Caco-2 (cell line): ENCODE measurements around the gene HORMAD2. TPM values are rescaled to one million over a fixed set of nuclear protein-coding genes. Genes with fewer than 3 reads are reported as not detected.

Experiments
- BruUV-seq: library from RNA; stranded (reverse); fragments of 400-500 nt; replicated peaks from 2 replicates; lab custom pipeline; 2021; lab: Mats Ljungman, UMichigan
- CTCF ChIA-PET: fragments of 300-600 bp; sonication (Branson Sonifier 250); formaldehyde crosslinking; loops from one replicate; lab custom pipeline; 2022; ENCODE audit warnings: antibody characterized with exemption; lab: Charles Lee
- POLR2A ChIA-PET: fragments of 300-600 bp; sonication (Branson Sonifier 250); formaldehyde crosslinking; loops from one replicate; lab custom pipeline; 2022; ENCODE audit warnings: antibody characterized with exemption; lab: Charles Lee
- DNase-seq, 2 experiments: peaks; one replicate each; pipeline versions ENCODE4 v3.0.0 to v3.0.0-alpha.2; 2020 to 2022
- H3K27me3 ChIP-seq: replicated peaks from 2 replicates; pipeline ENCODE4 v1.6.0; 2011; ENCODE audit warnings: low read length; ENCODE audit not compliant: control insufficient read depth, insufficient read depth
- H3K36me3 ChIP-seq: 2 replicates; pipeline ENCODE4 v1.5.1; 2011; ENCODE audit warnings: low read length; ENCODE audit not compliant: control insufficient read depth, insufficient read depth
- H3K4me1 ChIP-seq: fragments of 250-450 bp; sonication (Bioruptor Pico); 2 replicates; pipeline ENCODE4 v1.5.1; 2020; ENCODE audit warnings: mild to moderate bottlenecking
- H3K4me3 ChIP-seq: 2 replicates; pipeline ENCODE4 v1.5.1; 2011; ENCODE audit warnings: low read depth, mild to moderate bottlenecking, control low read depth, low read length
- H3K9me3 ChIP-seq: fragments of 250-450 bp; sonication (Bioruptor Pico); 2 replicates; pipeline ENCODE4 v1.5.1; 2020; ENCODE audit warnings: mild to moderate bottlenecking, moderate library complexity
- H3K27ac Mint-ChIP-seq: one replicate; pipeline ENCODE4 v1.8.0; 2022; ENCODE audit warnings: mixed read lengths; ENCODE audit not compliant: unreplicated experiment
- H3K27me3 Mint-ChIP-seq: one replicate; pipeline ENCODE4 v1.8.0; 2022; ENCODE audit warnings: mixed read lengths; ENCODE audit not compliant: insufficient read depth, unreplicated experiment
- H3K36me3 Mint-ChIP-seq: one replicate; pipeline ENCODE4 v1.8.0; 2022; ENCODE audit warnings: mild to moderate bottlenecking, mixed read lengths; ENCODE audit not compliant: insufficient read depth, unreplicated experiment
- H3K4me1 Mint-ChIP-seq: one replicate; pipeline ENCODE4 v1.8.0; 2022; ENCODE audit warnings: low read depth, mixed read lengths; ENCODE audit not compliant: unreplicated experiment
- H3K4me3 Mint-ChIP-seq: one replicate; pipeline ENCODE4 v1.8.0; 2022; ENCODE audit warnings: mild to moderate bottlenecking, moderate library complexity, mixed read lengths; ENCODE audit not compliant: unreplicated experiment
- H3K9me3 Mint-ChIP-seq: one replicate; pipeline ENCODE4 v1.8.0; 2022; ENCODE audit warnings: mixed read lengths; ENCODE audit not compliant: unreplicated experiment
- CTCF ChIP-seq, 2 experiments: fragments of 200-600 bp in 1 of 2; IDR thresholded peaks; 1 replicate in 1 of 2; 2 replicates in 1 of 2; pipeline versions ENCODE4 v1.5.1 to v1.8.0; 2011 to 2022; ENCODE audit warnings: antibody characterized with exemption in 1 of 2, control low read depth in 1 of 2, inconsistent platforms in 1 of 2, low read depth in 1 of 2, low read length in 1 of 2, mild to moderate bottlenecking in 1 of 2, moderate library complexity in 1 of 2; ENCODE audit not compliant: insufficient read depth in 1 of 2, severe bottlenecking in 1 of 2, unreplicated experiment in 1 of 2
- intact Hi-C: fragments of 100-400 bp; cut with micrococcal nuclease; formaldehyde crosslinking; loops from one replicate; pipeline ENCODE4 v1.10.0; 2022; ENCODE audit not compliant: unreplicated experiment
- total RNA-seq: library from RNA; stranded (reverse); gene quantifications from 2 replicates; pipeline ENCODE4 v1.2.3, GENCODE V29; 2022

The HORMAD2 gene
- total RNA-seq, 1 experiment from 2014 or later, result 3.1 TPM

GRCh38 chr22:30208631-30209603 lies 128.7 kb downstream of the HORMAD2 start:
- H3K4me1 Mint-ChIP-seq, result peaks cover 66% of the 10 kb centered on the region
- TSS peak; percentile 45 for BruUV-seq
- H3K4me1 ChIP-seq, result peaks cover 83% of the 10 kb centered on the region

GRCh38 chr22:30209642-30210041 lies 129.4 kb downstream of the HORMAD2 start:
- BruUV-seq, result no TSS peak
- Histone ChIP-seq H3K9me3 (no peaks in the 10 kb centered on the region), H3K4me1 (peaks cover 88% of the 10 kb centered on the region), H3K4me3 (no peak overlapping the region), H3K27me3 (no peaks in the 10 kb centered on the region), H3K36me3 (no peaks in the 10 kb centered on the region)
- H3K9me3 Mint-ChIP-seq, result no peaks in the 10 kb centered on the region
- no peak for TF ChIP-seq CTCF (IDR thresholded peaks at IDR 0.05; ENCODE audit: insufficient read depth in 1 of 2, low read depth in 1 of 2, low read length in 1 of 2, severe bottlenecking in 1 of 2, unreplicated experiment in 1 of 2)
- DNase-seq, result no peak
- POLR2A ChIA-PET, result interaction anchor here (0.5 to 1.6 kb wide), 2 partner anchors 13 to 30 kb away, joined by 5 to 9 read pairs; no protein-coding TSS in a partner anchor
- no peaks in the 10 kb centered on the region for H3K27me3 Mint-ChIP-seq
- peaks cover 17% of the 10 kb centered on the region for H3K36me3 Mint-ChIP-seq
- intact Hi-C loops, result no loop called here
- peaks cover 60% of the 10 kb centered on the region for H3K4me1 Mint-ChIP-seq
- H3K4me3 Mint-ChIP-seq, result no peak overlapping the region
- H3K27ac Mint-ChIP-seq, result peak overlapping the region; percentile 97
- CTCF ChIA-PET, result interaction anchor here (0.5 kb wide), 1 partner anchor 65 kb away, joined by 3 read pairs; no protein-coding TSS in a partner anchor

More at GRCh38 chr22:30208631-30209603, 128.7 kb downstream of the HORMAD2 start:
- TF ChIP-seq CTCF (IDR thresholded peaks at IDR 0.05; ENCODE audit: insufficient read depth in 1 of 2, low read depth in 1 of 2, low read length in 1 of 2, severe bottlenecking in 1 of 2, unreplicated experiment in 1 of 2), result no peak
- Mint-ChIP-seq H3K27me3 (no peaks in the 10 kb centered on the region), H3K9me3 (no peaks in the 10 kb centered on the region), H3K36me3 (peaks cover 17% of the 10 kb centered on the region), H3K27ac (peak overlapping the region; percentile 97), H3K4me3 (peak overlapping the region; percentile 27)
- ChIA-PET POLR2A (interaction anchor here (0.6 to 1.6 kb wide), 5 partner anchors 8 to 78 kb away, joined by 3 to 5 read pairs (median 4); no protein-coding TSS in a partner anchor), CTCF (interaction anchor here (0.5 to 1.0 kb wide), 3 partner anchors 37 to 46 kb away, joined by 3 to 4 read pairs (median 4); partner anchors contain the start of gene LIF)
- no peak overlapping the region for H3K4me3 ChIP-seq
- intact Hi-C loops, result no loop called here
- no peaks in the 10 kb centered on the region for H3K9me3 ChIP-seq
- DNase-seq, result peak; percentile 78 to 87
- H3K27me3 ChIP-seq, result no peaks in the 10 kb centered on the region
- no peaks in the 10 kb centered on the region for H3K36me3 ChIP-seq

GRCh38 chr22:30210235-30210909 lies 130.1 kb downstream of the HORMAD2 start:
- Mint-ChIP-seq H3K4me3 (no peak overlapping the region), H3K4me1 (peaks cover 64% of the 10 kb centered on the region), H3K27me3 (no peaks in the 10 kb centered on the region), H3K36me3 (peaks cover 17% of the 10 kb centered on the region), H3K27ac (peak overlapping the region; percentile 97), H3K9me3 (no peaks in the 10 kb centered on the region)
- POLR2A ChIA-PET, result interaction anchor here (0.5 kb wide), 1 partner anchor 30 kb away, joined by 9 read pairs; no protein-coding TSS in a partner anchor
- peak; percentile 61 to 84 for DNase-seq
- BruUV-seq, result TSS peak; percentile 13
- no peak overlapping the region for H3K4me3 ChIP-seq
- no peak for TF ChIP-seq CTCF (IDR thresholded peaks at IDR 0.05; ENCODE audit: insufficient read depth in 1 of 2, low read depth in 1 of 2, low read length in 1 of 2, severe bottlenecking in 1 of 2, unreplicated experiment in 1 of 2)
- CTCF ChIA-PET, result interaction anchor here (0.5 kb wide), 1 partner anchor 65 kb away, joined by 3 read pairs; no protein-coding TSS in a partner anchor
- intact Hi-C loops, result no loop called here
- peaks cover 89% of the 10 kb centered on the region for H3K4me1 ChIP-seq
- no peaks in the 10 kb centered on the region for H3K27me3 ChIP-seq
- H3K36me3 ChIP-seq, result no peaks in the 10 kb centered on the region
- no peaks in the 10 kb centered on the region for H3K9me3 ChIP-seq
